NK-92 (cell line): ENCODE measurements around the gene SLC2A3.
"Not testable (repeated sequence)": the region's sequence is repeated elsewhere in the genome, so short reads cannot be mapped to it uniquely, and the experiment has no call there.

Source experiments
- DNase-seq: peaks from one replicate; lab custom pipeline; 2025; ENCODE audit not compliant: unreplicated experiment; lab: John Stamatoyannopoulos, UW

SLC2A3 gene

DNA sequence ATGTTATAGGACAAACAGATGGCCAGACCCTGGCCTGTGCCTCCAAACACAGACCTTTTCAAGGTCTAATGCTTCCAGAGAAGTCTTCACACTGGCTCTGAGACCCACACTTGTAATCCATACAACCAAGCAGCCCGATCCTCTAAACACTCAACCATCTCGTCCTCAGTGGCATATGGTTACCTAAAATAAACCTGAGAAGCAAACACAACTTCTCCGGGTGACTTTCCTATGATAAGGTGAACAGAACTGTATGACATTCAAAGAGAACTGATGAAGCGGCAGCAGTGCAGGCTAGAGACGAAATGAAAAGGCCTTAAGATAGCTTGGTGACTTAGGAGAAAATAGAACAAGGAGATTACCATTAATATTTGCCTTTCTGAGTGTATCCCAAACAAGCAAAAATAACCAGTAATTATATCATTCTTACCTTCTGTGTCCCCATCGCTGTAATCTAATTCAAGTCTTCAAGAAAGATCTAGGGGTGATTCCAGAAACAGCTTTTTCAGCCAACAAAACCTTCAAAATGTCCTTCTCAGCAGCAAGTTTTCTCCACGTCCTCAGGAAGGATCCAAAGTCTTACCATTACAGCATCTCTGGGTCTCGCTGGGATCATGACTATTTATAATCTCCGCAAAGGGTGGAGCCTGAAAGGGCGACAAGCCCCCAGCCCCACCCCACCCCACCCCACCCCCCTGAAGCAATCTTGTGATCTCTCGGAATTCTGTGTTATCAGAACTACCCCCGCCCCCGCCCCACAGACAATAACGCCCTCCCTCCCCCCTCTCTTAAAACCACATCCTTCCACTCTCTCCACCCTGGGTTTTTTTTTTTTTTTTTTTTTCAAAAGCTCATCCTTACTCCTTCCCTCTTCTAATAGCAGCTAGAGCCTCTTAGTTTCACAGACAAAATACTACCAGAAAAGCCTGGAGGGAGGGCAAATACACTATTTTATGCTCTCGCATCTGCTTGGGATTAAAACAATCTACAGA, at the start of gene SLC2A3:
SLC2A3 (minus strand) TSS at position 598 of the 992 bp plus-strand sequence; CDS start at position 445, 153 bp downstream.
- peak; percentile 18 for DNase-seq

DNA sequence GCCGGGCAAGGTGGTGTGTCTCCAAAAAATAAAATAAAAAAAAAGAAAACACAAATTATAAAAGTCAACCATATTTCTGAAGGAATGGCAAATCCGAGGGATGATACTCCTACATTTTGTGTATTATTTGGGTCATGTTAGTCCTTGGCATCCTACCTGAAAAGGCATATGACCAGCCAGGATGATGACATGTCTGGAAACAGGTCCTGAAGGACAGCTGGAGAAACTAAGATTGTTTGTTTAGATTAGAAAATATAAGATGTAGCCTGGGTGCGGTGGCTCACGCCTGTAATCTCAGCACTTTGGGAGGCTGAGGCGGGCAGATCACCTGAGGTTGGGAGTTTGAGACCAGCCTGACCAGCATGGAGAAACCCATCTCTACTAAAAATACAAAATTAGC, 48.9 kb upstream of the SLC2A3 start:
- no peak for DNase-seq

DNA sequence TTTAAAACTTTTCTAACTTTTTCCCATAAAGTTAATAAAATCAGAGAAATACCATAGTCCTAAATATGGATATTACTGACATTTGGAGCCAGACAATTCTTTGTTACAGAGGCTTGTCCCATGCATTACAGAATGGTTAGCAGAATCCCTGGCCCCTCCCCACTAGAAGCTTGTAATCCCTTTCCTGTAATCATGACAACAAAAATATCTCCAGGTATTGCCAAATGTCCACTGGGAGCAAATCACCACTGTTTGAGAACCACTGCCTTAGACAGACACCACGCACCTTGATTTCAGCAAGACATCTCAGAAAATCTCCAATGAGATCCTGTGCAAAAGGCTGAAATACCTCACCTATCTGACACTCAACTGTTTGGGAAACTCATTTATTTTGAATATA, 47.5 kb upstream of the SLC2A3 start:
- DNase-seq, result not testable (repeated sequence)

DNA sequence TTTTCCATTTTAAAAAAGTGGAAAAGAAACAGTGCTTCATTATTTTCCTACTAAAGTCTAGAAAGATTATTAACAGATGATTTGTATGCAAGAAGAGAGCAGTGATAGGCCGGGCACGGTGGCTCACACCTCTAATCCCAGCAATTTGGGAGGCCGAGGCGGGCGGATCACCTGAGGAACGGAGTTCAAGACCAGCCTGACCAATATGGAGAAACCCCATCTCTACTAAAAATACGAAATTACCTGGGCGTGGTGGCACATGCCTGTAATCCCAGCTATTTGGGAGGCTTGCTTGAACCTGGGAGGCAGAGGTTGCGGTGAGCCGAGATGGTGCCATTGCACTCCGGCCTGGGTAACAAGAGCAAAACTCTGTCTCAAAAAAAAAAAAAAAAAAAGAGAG, 47.0 kb upstream of the SLC2A3 start:
- DNase-seq, result not testable (repeated sequence)

DNA sequence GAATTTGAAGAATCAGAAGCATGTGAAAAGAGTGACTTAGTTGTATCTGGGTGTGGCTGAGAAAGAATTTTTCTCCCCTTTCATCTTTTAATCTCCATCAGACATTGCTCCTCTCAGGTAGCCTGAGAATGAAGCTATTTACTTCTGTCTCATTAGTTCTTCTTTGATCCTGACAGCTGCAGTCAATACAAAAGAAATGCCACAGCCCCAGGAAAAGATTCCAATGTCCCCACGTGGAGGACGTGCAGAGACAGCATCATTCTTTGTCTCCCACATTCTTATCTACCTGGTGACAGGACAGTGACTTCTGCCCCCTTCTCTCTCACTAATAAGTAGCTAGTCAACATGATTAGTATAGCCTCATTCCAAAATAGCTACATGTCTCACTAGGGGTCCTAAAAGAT, 46.3 kb upstream of the SLC2A3 start:
- not testable (repeated sequence) for DNase-seq

DNA sequence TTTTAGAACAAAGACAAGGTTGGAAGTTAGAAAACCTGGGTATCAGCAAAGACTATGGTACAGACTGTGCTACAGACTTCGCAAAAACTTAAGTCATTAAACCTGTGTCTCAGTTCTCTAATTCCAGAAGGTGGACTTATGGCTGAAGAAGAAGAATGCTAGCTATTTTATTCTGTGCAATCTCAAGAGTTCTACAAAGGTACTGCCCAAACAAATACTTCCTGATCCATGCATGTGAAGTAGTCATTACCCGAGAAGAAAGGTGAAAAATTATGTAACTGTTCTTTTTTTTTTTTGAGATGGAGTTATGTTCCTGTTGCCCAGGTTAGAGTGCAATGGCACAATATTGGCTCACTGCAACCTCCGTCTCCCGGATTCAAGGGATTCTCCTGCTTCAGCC, 45.5 kb upstream of the SLC2A3 start:
- no peak for DNase-seq

DNA sequence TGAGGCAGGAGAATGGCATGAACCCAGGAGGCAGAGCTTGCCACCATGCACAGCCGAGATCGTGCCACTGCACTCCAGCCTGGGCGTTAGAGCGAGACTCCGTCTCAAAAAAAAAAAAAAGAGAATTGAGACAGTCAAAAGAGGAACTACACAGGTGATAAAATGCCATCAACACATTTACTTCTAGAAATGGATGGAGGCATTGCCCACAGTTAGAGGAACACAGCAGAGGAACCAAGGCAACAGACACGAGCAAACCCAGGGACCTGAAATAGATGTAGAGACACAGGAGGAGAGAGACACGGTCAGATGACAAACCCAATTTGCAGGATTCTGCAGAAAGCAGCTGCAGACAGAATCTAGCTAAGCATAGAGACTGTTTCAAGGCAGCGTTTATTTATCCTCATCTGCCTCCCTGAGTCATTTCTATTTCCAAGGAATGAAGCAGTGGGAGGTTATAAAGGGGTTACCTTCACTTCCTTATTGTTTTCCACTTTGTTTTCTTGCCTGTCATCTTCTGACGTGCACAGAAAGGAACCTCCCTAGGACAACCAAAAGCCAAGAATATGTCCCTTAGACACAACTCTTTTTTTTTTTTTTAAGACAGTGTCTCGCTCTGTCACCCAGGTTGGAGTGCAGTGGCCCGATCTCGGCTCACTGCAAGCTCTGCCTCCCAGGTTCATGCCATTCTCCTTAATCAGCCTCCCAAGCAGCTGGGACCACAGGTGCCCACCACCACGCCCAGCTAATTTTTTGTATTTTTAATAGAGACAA, 41.6 kb upstream of the SLC2A3 start:
- DNase-seq, result not testable (repeated sequence)

DNA sequence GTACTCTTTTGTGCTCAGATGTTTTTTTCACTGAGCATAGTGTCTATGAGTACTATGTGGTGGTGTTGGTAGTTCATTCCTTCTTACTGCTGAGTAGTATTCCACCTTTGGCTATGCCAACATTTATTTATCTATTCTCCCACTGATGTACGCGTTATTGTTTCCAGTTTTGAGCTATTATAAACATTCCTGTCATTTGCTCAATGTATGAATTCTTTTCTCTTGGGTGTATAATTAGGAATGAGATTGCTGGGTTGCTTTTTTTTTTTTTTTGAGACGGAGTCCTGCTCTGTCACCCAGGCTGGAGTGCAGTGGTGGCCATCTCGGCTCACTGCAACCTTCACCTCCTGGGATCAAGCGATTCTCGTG, 37.5 kb upstream of the SLC2A3 start:
- no peak for DNase-seq

DNA sequence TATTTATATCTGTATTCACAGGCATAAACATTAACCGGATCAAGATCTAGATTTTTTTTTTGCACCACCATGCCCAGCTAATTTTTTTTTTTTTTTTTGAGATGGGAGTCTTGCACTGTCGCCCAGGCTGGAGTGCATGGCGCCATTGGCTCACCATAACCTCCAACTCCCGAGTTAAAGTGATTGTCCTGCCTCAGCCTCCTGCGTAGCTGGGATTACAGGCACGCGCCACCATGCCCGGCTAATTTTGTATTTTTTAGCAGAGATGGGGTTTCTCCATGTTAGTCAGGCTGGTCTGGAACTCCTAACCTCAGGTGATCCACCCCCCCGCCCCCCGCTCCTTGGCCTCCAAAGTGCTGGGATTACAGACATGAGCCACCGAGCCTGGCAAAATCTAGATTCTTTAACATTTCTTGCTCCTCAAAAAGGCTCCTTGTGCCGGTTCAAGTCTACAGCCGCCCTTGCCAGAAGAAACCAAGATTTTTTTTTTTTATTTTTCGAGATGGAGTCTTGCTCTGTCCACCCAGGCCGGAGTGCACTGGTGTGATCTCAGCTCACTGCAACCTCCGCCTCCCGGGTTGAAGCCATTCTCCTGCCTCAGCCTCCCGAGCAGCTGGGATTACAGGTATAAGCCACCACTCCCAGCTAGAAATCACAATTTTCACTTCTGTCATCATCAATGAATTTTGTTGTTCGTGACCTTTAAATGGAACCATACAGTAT, 36.9 kb upstream of the SLC2A3 start:
- DNase-seq, result no peak

DNA sequence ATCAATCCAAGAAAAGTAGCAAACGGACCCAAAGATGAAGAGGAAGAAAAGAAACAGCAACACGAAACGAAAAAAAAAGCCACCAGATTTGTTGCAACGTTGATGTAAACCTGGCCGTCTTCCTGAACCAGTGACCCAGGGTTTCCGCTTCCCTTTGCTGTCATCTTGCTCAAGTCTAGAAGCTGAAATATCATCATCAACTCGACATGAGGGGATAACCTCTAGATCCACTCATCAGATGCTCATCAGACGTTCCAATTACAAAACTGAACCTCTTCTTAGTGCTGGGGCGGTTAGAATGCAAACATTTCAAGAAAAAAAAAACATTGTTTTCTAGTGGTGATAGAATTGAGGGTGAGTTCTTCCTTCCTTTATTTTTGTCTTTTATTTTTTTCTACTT, 36.3 kb upstream of the SLC2A3 start:
- not testable (repeated sequence) for DNase-seq

DNA sequence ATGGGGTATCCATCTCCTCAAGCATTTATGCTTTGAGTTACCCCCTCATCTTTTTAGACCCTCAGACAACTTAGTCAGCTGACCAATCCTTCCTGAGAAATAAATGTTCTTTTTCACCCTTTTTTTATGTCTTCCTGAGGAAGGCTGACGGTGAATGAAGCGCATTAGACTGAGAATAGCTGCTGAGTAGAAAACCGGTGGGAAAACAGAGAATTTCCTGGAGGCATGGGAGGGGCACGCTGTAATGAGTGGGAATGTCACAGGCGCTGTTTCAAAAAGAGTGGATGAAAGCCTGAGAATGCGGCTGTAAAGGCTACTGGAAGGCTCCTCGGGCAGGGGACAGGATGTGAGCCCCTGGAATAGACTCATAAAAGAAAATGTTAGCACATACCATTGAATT, 35.8 kb upstream of the SLC2A3 start:
- DNase-seq, result not testable (repeated sequence)

DNA sequence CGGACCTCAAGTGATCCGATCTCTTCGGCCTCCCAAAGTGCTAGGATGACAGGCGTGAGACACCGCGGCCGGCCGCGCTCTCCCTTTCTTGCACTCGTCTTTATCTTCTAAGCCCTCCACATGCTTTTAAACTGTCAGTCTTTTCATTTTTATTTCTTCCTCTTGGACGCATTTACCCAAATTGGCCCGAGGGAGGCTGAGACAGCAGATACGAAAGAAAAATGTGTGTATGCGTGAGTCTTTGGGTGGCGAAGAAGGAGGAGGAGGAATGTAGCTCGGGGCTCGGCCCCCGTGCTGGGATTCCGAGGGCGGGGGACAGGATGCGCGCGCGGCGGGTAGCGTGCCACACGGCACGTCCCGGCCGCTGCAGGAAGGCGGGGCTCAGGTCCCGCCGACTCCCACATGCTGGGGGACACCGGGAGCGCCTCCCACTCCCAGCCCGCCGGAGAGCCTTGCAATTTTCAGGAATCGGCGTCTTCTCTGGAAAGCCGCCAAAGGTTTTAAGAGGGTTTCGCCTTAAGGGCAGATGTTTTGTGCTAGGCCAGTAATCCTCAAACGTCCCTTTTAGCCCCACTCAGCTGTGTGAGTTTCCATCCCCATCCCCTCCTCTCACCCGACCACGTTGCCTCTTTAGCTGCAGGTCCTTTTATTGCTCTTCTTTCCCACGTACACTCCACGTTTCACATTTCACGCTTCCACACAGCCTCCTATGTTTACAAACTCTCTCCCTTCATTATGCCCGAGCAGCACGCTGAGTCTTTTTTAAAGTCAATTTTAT, 34.7 kb upstream of the SLC2A3 start:
- DNase-seq, result peak; percentile 9

DNA sequence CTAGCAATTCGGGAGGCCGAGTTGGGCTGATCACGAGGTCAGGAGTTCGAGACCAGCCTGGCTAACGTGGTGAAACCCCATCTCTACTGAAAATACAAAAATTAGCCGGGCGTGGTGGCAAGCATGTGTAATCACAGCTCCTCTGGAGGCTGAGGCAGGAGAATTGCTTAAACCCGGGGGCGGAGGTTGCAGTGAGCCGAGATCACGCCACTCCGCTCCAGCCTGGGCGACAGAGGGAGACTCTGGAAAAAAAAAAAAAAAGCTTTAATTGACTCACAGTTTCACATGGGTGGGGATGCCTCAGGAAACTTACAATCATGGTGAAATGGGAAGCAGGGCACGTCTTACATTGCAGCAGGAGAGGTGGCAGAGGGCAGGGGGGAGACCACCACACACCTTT, 30.6 kb upstream of the SLC2A3 start:
- DNase-seq, result no peak

DNA sequence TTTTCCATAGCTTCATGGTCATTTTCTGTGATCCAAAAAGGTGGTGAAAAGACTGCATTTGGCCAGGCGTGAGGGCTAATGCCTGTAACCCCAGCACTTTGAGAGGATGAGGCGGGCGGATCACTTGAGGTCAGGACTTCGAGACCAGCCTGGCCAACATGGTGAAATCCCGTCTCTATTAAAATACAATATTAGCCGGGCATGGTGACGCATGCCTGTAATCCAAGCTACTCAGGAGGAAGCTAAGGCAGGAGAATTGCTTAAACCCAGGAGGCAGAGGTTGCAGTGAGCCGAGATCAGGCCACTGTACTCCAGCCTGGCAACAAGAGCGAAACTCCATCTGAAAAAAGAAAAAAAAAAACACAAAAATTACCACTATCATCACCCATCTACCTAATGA, 28.7 kb upstream of the SLC2A3 start:
- DNase-seq, result not testable (repeated sequence)

DNA sequence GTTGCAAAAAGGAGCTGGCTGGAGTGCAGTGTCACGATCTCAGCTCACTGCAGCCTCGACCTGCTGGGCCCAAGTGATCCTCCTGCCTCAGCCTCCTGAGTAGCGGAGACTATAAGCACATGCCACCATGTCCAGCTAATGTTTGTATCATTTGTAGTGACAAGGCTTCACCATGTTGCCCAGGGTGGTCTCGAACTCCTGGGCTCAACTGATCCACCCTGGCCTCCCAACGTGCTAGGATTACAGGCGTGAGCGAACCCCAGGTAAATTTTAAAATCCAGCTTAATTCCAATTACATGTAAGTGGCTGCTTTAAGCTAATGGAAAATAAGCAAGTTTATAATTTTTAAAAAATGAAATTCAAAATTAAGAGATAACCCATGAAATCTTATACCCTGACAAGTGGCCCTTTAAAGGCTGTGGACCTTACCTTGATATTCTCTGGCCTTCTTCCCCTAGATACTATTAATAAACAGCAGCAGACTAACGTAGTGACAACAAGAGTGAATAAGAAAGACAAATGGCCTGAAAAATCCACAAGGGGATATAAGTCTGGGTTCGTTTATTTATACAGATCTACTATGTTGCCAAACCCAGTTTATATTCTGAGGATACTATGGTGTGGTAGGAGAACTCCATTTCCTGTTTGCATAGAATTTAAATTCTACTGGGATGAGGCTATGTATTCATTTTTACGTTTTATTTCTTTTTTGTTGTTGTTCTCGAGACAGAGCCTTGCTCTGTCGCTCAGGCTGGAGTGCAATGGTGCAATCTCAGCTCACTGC, 25.6 kb upstream of the SLC2A3 start:
- no peak for DNase-seq

DNA sequence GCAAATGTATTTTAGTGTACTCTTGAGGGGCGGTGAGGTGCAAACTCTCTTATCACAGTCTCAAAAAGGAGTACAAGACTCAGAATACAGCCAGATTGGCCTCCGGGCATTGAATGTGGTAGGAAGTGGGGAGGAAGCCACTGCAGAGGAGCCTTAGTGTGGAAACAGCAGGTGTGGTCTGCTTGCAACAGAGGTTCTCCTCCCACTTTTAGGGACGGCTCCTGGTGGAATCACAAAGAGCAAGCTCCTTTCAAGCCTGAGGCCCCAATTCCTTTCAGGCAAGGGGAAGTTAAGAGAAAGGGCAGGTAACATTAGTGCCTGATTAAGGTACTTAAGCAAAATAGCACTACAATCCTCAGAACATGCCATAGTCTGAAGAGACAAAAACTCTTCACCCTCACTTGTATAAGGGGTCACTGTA, 23.7 kb upstream of the SLC2A3 start:
- DNase-seq, result no peak

DNA sequence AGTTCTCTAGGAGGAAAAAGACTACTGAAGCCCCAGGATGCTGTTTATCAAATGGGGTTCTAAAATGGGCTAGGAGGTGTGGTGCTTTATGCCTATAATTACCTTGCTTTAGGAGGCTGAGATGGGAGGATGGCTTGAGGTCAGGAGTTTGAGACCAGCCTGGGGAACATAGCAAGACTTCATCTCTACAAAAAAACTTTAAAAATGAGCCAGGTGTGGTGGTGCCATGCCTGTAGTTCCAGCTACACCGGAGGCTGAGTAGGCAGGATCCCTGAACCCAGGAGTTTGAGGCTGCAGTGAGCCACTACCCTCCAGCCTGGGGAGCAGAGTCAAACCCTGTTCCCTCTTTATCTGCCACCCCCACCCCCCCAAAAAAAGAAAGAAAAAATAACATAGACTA, 23.3 kb upstream of the SLC2A3 start:
- DNase-seq, result no peak

DNA sequence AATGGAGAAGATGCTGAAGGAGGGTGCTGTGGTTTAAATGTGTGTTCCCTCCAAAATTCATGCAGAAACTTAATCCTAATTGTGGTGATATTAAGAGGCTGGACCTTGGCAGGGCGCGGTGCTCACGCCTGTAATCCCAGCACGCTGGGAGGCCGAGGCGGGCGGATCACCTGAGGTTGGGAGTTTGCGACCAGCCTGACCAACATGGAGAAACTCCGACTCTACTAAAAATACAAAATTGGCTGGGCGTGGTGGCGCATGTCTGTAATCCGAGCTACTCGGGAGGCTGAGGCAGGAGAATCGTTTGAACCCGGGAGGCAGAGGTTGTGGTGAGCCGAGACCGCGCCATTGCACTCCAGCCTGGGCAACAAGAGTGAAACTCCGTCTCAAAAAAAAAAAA, 18.9 kb upstream of the SLC2A3 start:
- DNase-seq, result not testable (repeated sequence)

DNA sequence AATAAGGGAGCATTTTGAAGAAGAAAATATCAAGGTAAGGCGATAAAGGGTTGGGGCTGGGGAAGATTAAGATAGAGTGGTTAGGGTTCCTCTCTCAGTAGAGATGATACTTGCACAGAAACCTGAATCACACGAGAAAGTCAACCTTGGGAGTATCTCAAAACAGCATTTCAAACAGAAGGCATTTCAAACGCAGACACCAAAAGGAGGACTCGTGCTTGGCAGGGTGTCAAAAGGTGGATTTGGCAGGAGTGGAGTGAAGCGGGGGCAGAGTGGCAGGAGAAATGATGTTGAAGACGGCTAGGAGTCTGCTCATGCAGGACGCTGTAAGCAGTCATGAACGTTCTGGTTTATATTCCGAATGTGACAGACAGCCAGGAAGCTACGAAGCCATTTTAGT, 18.4 kb upstream of the SLC2A3 start:
- DNase-seq, result not testable (repeated sequence)

DNA sequence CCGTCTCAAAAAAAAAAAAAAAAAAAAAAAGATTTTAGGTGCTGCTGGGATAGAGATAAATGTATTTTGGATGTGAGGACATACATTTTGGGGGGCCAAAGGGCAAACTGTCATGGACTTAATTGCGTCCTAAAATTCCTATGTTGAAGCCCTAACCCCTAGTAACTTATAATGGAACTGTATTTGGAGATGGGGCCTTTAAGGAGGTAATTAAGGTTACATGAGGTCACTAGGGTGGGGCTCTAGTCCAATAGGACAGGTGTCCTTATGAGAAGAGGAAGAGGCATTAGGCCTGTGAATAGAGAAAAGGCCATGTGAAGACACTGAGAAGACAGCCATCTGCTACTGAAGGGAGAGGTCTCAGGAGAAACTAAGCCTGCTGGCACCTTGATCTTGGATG, 17.9 kb upstream of the SLC2A3 start:
- not testable (repeated sequence) for DNase-seq
